NCI-H1694 (cell line): ENCODE results near the gene ZNF77.
"Not testable (repeated sequence)": the region's sequence is repeated elsewhere in the genome, so short reads cannot be mapped to it uniquely, and the experiment has no call there.

Experiments used
- DNase-seq: peaks from one replicate; lab custom pipeline; 2025; lab: John Stamatoyannopoulos, UW

Gene ZNF77

GRCh38 chr19:2970201-2970835, 25.5 kb upstream of the ZNF77 start:
- no peak for DNase-seq

GRCh38 chr19:2969104-2969504, 24.3 kb upstream of the ZNF77 start:
- DNase-seq: peak; percentile 56

- no peak for DNase-seq
Observed at GRCh38 chr19:2967972-2968371, 23.2 kb upstream of the ZNF77 start.

- DNase-seq: no peak
Observed at GRCh38 chr19:2964874-2965273, 20.1 kb upstream of the ZNF77 start.

- not testable (repeated sequence) for DNase-seq
Observed at GRCh38 chr19:2963631-2964030, 18.9 kb upstream of the ZNF77 start.

- no peak for DNase-seq
Observed at GRCh38 chr19:2963122-2963521, 18.4 kb upstream of the ZNF77 start.

- peak; percentile 81 for DNase-seq
Observed at GRCh38 chr19:2962018-2962670, 17.4 kb upstream of the ZNF77 start.

- DNase-seq: no peak
Observed at GRCh38 chr19:2960120-2960519, 15.3 kb upstream of the ZNF77 start.

- no peak for DNase-seq
Observed at GRCh38 chr19:2957160-2957559, 12.4 kb upstream of the ZNF77 start.

- no peak for DNase-seq
Observed at GRCh38 chr19:2952953-2953481, 8.2 kb upstream of the ZNF77 start.

GRCh38 chr19:2950286-2951124, 5.7 kb upstream of the ZNF77 start:
- DNase-seq: peak; percentile 98

- no peak for DNase-seq
Observed at GRCh38 chr19:2949939-2950285, 5.1 kb upstream of the ZNF77 start.

GRCh38 chr19:2945575-2946184, 909 bp upstream of the ZNF77 start:
- no peak for DNase-seq

GRCh38 chr19:2944403-2944774, 382 bp downstream of the ZNF77 start:
- no peak for DNase-seq

GRCh38 chr19:2942928-2943640, 1.7 kb downstream of the ZNF77 start:
- DNase-seq: no peak

GRCh38 chr19:2935863-2936262, 8.9 kb downstream of the ZNF77 start:
- DNase-seq: not testable (repeated sequence)

- no peak for DNase-seq
Observed at GRCh38 chr19:2933490-2933910, 11.3 kb downstream of the ZNF77 start.

GRCh38 chr19:2927032-2927430, 17.7 kb downstream of the ZNF77 start:
- DNase-seq: no peak

GRCh38 chr19:2926341-2927031, 18.3 kb downstream of the ZNF77 start:
- DNase-seq: no peak

- DNase-seq: peak; percentile 63
Observed at GRCh38 chr19:2923510-2923909, 21.3 kb downstream of the ZNF77 start.

- DNase-seq: no peak
Observed at GRCh38 chr19:2922987-2923386, 21.8 kb downstream of the ZNF77 start.
